HG03135 (cell line): Measurements from ENCODE around the gene IFFO2.

Experiments
- ATAC-seq: cut with Tn5 transposase; IDR thresholded peaks from one replicate; pipeline ENCODE4 v1.9.1; 2021; ENCODE audit warnings: mild to moderate bottlenecking, moderate library complexity; ENCODE audit not compliant: unreplicated experiment

IFFO2 gene

DNA sequence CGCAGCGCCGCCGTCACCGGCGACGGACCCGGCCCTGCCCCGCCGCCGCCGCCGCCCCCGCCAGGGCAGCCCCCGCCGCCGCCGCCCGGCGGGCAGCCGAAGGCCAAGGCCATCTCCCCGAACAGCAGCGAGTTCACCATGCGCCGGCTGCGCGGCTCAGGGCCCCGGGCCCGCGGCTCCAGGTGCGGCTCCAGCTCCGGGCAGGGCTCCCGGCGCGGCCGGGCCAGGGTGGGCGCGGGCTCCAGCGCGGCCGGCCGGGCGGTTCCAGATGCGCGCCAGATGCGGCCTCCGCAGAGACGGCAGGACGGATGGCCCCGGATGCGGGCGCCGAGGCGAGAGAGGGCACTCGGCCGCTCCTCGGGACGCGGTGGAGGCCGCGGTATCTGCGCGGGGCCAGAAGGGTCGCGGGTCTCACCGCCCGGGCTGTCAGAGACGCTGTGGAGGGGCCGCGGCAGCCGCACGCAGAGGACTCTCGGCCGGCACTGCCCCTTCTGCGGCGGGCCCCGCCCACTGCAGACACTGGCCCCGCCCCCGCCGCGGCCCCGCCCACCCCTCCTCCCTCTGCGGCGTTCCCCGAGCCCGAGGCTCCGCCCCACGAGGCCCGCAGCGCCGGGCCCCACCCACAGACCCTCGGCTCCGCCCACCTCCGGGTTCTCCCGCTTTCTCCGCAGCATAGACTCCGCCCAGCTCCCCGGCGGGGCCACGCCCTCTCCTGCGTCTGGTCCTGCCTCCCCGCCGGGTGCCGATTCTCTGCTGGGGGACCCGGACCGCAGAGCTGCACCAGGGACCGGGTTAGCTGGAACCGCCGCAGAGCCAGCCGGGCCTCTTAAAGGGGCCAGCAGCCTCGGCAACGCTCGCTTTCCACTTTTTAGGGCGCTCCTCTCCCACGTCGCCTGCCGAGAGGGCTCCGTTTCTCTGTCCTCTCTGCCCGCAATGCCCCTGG, at the start of gene IFFO2:
TSS of gene IFFO2 (minus strand) at position 484 of the 943 bp plus-strand sequence. CDS start at position 140, 344 bp downstream.
- ATAC-seq, result peak; percentile 57

DNA sequence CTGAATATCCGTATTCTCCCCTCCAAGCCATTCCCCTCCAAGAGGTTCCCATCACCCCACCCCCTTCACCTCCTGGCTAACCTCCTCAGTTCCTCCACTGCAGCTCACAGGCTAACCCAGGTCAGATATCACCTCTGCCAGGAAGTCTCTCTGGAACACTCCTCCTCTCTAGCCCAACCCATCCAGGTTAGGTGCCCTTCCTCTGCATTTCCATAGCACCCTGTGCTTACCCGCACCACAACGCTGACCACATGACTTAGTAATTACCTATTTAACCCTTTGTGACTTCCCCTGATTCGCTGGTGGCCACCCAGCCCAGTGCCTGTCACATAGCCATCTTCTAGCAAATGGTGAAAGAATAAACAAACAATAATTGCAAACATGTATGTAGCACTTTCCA, 49.5 kb upstream of the IFFO2 start:
- ATAC-seq, result no peak

- no peak for ATAC-seq
Measured at GRCh38 chr1:19003371-19004290, 47.2 kb upstream of the IFFO2 start.

GRCh38 chr1:19000065-19000464, 43.6 kb upstream of the IFFO2 start:
- no peak for ATAC-seq

GRCh38 chr1:18999359-18999758, 42.9 kb upstream of the IFFO2 start:
- ATAC-seq, result no peak

DNA sequence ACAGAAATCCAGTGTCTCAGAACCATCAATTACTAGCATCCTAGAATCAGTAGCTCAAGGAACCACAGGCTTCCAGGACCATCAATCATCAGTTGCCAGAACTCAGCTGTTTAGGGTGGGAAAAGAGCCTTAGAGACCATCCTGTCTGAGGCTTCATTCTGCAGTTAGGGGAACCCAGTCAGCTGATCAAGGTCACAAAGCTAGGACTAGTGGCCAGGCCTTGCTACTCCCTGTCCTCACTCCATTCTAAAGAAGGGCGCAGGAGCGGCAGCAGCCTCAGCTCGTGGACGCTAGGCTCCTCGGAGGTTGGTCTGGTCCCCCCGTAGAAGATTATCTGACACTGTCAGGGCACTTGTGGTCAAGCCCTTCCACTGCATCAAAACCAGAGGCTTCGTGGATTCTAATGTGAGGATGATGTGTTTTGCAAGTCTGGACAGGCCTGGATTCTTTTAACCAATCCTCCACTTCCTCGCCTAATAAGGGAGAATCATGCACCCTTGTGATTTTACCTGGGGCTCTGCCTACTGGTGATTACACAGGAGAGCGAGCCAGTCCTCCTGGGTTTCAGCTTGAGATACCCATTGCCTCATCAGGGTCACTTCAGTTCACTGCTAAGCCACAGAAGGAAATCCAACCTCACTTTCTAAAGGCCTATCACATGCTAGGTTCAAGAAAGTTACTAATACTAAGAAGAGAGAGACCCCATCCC, 41.7 kb upstream of the IFFO2 start:
- ATAC-seq, result no peak

- ATAC-seq, result no peak
Measured at GRCh38 chr1:18997508-18997907, 41.0 kb upstream of the IFFO2 start.

- no peak for ATAC-seq
Measured at GRCh38 chr1:18996548-18997177, 40.2 kb upstream of the IFFO2 start.

DNA sequence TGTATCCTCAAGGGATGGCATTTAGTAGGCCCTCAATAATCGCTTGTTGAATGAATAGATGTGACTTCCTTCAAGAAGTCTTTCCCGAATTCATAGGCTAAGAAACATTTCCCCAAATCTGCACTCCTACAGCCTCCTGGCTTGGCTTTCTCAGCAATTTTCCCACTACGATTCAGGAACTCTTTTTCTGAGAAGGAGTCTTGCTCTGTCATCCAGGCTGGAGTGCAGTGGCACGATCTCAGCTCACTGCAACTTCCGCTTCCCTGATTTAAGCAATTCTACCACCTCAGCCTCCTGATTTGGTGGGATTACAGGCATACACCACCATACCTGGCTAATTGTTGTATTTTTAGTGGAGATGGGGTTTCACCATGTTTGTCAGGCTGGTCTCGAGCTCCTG, 37.9 kb upstream of the IFFO2 start:
- no peak for ATAC-seq

- ATAC-seq, result no peak
Measured at GRCh38 chr1:18992646-18993045, 36.2 kb upstream of the IFFO2 start.

GRCh38 chr1:18991585-18991984, 35.1 kb upstream of the IFFO2 start:
- no peak for ATAC-seq

GRCh38 chr1:18989896-18990295, 33.4 kb upstream of the IFFO2 start:
- no peak for ATAC-seq

DNA sequence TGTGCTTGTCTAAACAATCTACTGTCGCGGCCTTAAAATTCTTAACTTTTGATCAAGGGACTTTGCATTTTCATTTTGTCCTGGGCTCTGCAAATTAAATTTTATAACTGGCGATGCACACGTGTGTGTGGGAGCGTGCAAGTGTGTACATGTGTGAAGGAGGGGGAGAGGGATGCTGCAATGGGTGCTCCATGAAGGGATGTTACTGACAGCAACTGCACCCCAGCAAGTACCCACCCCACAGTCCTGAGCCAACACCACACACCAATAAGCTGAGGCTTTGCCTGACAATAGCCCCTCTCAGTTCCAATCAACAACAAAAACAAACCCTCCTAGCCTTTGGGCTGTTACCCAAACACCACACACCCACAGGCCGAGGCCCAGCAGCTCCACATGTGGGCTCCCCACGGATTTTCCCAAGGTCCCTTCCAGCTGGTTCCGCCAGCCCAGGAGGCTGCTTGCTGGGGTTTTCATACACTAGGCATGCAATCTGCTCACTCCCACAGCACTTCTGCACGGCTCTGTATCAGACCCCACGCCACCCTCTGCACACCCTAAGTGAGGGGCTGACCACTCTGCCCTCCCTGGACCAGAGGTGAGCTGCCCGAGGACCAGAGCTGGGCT, 32.8 kb upstream of the IFFO2 start:
- no peak for ATAC-seq

DNA sequence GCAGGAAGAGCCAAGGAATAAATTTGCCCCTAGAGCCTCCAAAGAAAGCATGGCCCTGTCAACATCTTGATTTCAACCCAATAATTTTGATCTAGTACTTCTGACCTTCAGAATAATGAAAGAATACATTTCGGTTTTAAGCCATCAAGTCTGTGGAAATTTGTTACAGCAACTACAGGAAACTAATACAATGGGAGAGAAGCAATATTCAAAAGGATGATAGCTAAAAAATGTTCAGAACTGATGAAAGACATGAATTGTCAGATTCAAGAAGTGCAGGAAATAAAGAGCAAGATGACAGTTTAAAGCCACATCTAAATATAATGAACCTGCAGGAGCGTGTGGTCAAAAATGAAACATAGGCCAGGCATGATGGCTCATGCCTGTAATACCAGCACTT, 24.8 kb upstream of the IFFO2 start:
- ATAC-seq, result no peak

GRCh38 chr1:18978706-18979105, 22.2 kb upstream of the IFFO2 start:
- no peak for ATAC-seq

- ATAC-seq, result no peak
Measured at GRCh38 chr1:18977428-18977827, 21.0 kb upstream of the IFFO2 start.

DNA sequence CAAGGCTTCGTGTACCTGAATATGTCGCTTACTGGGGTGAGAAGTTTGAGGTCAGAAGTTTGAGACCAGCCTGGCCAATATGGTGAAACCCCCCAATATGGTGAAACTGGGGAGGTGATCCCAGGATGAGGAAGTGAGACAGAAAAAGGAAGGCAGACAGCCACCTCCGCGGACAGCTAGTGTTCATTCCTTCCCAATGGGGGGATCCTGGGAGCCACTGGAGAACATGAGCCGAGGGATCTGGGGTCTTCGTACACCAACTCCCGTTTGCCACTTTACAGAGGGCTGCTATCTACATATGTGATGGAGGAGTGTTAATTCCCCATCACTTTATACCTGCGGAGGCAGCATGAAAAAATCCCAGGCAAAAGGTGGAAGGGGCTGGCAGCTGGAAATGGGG, 19.6 kb upstream of the IFFO2 start:
- no peak for ATAC-seq

DNA sequence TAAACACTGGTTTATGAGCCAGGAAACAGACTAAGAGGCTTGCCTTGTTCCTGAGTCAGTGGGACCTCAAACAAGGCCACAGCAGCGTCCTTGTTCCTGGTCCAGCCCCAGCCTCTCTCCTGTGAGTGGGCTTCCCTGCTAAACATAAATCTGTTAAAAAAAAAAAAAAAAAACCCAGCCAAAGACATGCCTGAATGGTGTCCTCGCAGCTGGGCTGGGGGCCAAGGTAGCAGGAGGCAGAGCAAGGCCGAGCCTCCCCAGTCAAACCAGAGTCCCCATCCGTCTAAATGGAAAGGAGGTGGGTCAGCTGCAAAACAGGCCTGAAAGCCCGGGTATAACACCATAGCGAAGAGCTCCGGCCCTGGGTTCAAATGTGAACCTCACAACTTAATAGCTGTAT, 18.1 kb upstream of the IFFO2 start:
- no peak for ATAC-seq

GRCh38 chr1:18974005-18974404, 17.5 kb upstream of the IFFO2 start:
- ATAC-seq, result no peak

DNA sequence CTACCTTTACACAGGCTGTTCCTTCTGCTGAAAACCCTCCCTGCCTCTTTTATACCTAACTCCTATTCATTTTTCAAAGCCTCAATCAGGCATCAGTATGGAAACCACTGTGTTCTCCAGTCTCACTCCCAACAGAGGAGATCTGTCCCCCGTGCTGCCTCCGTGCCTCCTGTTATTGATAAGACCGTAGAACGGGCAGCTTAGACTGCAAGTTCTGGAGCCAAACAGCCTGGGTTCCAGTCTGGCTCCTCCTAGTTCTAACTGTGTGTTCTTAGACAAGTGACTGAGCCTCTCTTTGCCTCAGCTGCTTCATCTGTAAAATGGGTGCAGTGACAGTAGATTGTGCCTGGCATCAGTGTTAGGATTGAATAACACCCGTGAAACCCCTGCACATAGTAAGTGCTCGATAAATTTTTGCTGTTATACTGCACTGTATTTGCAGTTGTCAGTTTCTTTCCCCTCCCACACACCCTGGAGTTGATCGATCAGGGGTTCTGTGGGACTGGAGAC, 17.0 kb upstream of the IFFO2 start:
- no peak for ATAC-seq
